GM12892 (cell line): ENCODE measurements around the gene ELP5.
A peak's percentile ranks its signal among the peaks of the same experiment; 100 is the strongest.

Experiments
- POLR2A ChIP-seq: IDR thresholded peaks from 2 replicates; pipeline ENCODE4 v1.6.1; 2011; ENCODE audit warnings: low read depth, low read length, control low read depth
- POLR2AphosphoS5 ChIP-seq: IDR thresholded peaks from 2 replicates; pipeline ENCODE4 v1.6.1; 2011; ENCODE audit warnings: low read depth, low read length, control low read depth
- TAF1 ChIP-seq: IDR thresholded peaks from 2 replicates; pipeline ENCODE4 v1.6.1; 2011; ENCODE audit warnings: low read depth, mild to moderate bottlenecking, control low read depth, low read length, borderline replicate concordance

- TF ChIP-seq TAF1 (no peak), POLR2A (peak; percentile 8), POLR2AphosphoS5 (no peak)
These were observed 30.5 kb upstream of the ELP5 start for GRCh38 chr17:7221278-7222092.
